Stimulated activated naive CD4-positive, alpha-beta T cell (primary cell): ENCODE data around the gene ZNF665.
A peak's percentile ranks its signal among the peaks of the same experiment; 100 is the strongest.
"Not testable (repeated sequence)": the region's sequence is repeated elsewhere in the genome, so short reads cannot be mapped to it uniquely, and the experiment has no call there.

Experiments
- DNase-seq, 6 experiments: peaks; one replicate each; lab custom pipeline; 2025; lab: John Stamatoyannopoulos, UW

Gene ZNF665

DNA sequence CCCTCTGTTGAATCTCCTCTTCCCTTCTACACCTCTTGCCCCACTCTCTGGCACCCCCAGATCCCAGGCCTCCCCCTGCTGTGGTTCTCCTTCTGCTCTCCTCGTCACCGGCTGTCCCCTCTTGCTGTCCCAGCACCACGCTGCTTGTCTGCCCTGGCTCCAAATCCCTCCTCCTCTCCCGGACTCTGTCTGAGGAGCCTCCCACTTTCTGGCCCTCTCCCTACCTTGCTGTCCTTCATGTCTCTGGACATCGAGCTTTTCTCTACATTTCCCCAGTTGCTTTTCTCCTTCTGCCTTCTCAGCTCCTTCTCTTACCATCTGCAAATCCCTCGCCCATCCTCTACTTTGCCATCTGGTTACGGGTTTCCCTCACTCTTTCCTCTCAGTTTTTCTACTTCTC, 35.5 kb downstream of the ZNF665 start:
- DNase-seq = no peak

GRCh38 chr19:53156850-53157249, 36.3 kb downstream of the ZNF665 start:
- DNase-seq = no peak

DNA sequence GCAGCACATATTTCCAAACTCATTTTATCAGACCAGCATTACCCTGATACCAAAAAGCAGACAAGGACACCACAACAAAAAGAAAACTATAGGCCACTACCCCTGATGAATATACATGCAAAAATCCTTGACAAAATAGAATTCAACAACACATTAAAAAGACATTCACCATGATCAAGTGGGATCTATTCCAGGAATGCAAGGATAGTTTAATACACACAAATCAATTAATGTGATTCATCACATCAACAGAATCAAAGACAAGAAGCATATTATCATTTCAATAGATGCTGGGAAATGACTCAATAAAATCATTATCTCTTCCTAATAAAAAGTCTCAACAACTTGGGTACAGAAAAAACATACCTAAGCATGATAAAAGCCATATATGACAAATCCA, 45.5 kb downstream of the ZNF665 start:
- DNase-seq = peak in 1 of 6 experiments; percentile 4

- no peak for DNase-seq
Observed at GRCh38 chr19:53140351-53140750, 52.8 kb downstream of the ZNF665 start.

GRCh38 chr19:53136432-53136831, 56.7 kb downstream of the ZNF665 start:
- no peak for DNase-seq

DNA sequence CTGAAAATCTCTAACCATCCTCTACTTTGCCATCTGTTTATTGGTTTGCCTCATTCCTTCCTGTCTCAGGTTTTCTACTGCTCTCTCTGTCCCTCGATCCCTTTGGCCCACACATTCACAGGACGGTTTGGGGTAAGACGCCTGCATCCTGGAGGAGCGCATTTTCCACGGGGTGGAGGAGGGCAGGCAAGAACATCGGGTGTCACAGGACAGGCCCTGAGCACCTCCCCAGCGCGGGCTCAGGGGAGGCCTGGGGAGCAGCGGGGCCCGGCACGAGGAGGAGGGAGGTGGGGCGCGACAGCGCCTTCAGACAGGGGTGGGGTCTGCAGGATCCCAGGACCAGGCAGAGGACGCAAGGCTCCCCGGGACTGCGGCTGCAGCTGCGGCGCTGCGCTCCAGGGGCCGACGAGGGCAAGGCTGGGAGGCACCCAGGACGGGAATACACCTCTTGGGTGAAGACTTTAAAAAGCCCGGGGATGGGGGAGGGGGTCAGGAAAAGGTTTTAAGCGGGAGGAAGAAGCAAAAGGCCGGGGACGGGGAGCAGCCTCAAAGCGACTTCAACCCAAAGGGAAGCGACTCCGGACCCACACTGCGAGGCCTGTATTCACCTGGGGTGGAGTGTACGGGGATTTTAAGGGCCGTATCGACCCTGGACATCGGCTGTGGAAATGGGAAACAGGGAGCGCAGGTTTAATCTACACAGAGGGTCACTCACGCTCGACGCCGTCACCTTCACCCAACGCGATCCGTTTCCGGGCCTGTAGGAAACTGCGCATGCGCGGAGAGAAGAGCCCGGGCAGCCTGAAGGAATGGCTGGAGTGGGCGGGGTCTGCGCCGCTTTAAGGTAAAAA, 60.8 kb downstream of the ZNF665 start, which contains the start of gene ZNF415:
Gene ZNF415, minus strand, starts transcription at position 770 of the 851 bp plus-strand sequence. CDS start 10,234 bp downstream, outside the sequence.
- peak in 2 of 6 experiments; percentile 53 to 60 for DNase-seq

DNA sequence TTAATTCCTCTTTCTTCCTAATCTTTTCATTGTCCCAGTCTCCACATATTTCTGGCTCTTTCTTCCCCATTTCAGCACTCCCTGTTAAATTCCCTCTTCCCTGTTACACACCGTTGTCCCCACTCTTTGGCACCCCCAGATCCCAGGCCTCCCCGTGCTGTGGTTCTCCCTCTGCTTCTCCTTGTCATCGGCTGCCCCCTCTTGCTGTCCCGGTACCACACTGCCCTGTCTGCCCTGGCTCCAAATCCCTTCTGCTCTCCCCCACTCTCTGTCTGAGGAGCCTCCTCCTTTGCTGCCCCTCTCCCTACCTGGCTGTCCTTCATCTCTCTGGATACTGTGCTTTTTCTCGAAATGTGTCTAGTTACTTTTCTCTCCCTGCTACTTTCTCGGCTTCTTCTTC, 61.4 kb downstream of the ZNF665 start:
- DNase-seq = no peak

GRCh38 chr19:53131085-53131590, 62.0 kb downstream of the ZNF665 start:
- no peak for DNase-seq

DNA sequence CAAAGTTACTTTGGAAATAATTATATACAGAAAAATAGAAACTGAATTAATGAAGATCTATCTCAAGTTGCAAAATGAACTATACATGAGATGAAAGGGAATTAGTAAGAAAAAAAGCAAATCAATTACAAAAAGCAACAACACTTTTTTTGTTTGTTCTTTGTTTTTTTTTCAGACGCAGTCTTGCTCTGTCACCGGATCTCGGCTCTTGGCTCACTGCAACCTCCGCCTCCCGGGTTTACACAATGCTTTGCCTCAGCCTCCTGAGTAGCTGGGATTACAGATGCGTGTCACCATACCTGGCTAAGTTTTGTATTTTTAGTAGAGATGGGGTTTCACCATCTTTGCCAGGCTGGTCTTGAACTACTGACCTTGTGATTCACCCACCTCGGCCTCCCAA, 62.7 kb downstream of the ZNF665 start:
- DNase-seq = no peak

GRCh38 chr19:53126733-53127526, 66.2 kb downstream of the ZNF665 start:
- DNase-seq = not testable (repeated sequence)

DNA sequence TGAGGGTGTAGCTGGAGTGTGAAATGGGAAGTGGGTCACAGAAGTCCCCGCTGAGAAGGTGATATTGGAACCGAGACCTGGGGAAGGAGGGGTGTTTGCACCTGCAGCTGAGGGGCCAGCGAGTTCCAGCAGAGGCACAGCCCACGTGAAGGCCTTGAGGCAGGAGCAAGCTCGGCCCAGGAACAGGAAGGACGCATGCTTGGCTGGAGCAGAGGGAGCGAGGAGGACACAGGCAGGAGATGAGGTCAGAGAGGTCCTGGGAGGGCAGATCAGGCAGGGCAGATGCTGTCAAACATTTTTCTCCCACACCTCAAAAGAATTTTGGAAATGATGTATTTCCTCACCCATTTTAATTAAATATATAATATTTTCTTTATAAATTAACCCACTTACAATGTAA, 69.8 kb downstream of the ZNF665 start:
- DNase-seq = no peak
